ENCODE measurements around the gene SCLY.

The SCLY gene

GRCh38 chr2:238103465-238104225 lies 42.8 kb downstream of the SCLY start:
- H3K27ac ChIP-seq: no peak overlapping the region
- TF ChIP-seq ZFX (IDR thresholded peaks at IDR 0.05; ENCODE audit: borderline replicate concordance) (no peak), CTCF (IDR thresholded peaks at IDR 0.05) (no peak)

- H3K27ac ChIP-seq: no peak overlapping the region
- TF ChIP-seq ZFX (IDR thresholded peaks at IDR 0.05; ENCODE audit: borderline replicate concordance): no peak
- no peak for TF ChIP-seq CTCF (IDR thresholded peaks at IDR 0.05)
Observed at GRCh38 chr2:238104226-238104690, 43.5 kb downstream of the SCLY start.

DNA sequence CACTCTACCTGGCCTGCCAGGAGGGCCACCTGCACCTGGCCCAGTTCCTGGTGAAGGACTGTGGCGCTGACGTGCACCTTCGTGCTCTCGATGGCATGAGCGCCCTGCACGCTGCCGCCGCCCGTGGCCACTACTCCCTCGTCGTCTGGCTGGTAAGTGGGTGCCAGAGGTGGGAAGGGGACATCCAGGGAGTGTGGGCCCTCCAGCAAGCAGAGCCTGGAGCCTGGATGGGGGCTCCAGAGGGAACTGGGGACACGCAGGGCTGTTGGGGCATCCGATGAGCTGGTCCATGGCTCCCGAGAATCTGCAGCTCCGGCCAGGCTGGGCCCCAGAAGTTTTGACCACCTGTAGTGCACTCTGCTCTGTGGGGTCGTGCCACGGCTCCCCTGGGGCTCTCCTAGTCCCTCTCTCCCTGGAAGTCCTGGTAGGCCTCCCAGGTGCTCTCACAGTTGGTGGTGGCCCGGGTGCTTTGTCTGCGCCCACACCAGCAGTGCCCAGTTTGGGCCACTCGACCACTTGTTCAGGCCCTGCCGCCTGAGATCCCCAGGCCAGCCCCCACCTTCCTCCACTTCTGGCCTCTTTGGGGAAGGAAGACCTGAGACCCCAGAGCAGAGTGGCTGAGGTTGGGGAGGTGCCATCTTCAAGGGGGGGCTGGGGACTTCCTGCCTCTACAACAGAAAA lies 44.0 kb downstream of the SCLY start:
- TF ChIP-seq CTCF (IDR thresholded peaks at IDR 0.05) (no peak), ZFX (IDR thresholded peaks at IDR 0.05; ENCODE audit: borderline replicate concordance) (no peak)
- no peak overlapping the region for H3K27ac ChIP-seq

DNA sequence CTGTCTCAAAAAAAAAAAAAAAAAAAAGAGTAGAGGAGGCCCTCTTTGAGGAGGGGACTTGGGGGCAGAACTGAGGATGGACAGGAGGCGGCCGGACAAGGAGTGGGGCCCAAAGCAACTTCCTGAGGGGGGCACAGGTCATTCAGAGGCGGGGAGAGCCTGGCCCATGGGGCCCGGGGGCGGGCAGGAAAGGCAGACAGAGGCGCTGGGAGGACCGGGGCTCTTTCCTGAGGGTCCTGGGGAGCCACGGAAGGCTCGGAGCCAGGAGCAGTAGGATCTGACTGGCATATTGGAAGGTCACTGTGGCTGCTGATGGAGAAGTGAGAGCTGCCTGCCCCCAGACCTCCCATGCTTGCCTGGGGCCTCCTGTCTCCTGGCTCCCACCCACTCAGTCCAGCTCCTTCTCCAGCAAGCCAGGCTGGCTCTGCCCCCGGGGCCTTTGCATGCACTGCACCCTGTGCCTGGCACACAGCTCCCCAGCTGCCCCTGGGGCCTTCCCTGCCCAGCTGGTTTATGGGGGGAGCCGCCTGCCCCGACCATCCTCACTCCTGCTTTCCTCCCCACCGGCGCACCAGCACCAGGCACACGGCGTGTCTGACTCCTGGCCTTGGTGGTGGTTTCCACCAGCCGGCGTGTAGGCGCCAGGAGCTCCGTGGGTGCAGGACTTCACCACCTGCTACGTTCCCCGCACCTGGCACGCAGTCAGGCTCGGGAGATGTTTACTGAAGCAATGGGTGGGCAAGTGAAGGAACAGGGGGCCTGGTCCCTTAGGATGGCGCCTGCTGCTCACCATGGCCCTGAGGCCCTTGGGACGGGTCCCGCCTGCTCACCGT lies 44.9 kb downstream of the SCLY start:
- H3K27ac ChIP-seq: no peak overlapping the region
- TF ChIP-seq ZFX (IDR thresholded peaks at IDR 0.05; ENCODE audit: borderline replicate concordance) (no peak), CTCF (IDR thresholded peaks at IDR 0.05) (no peak)

- TF ChIP-seq ZFX (IDR thresholded peaks at IDR 0.05; ENCODE audit: borderline replicate concordance) (no peak), CTCF (IDR thresholded peaks at IDR 0.05) (no peak)
- no peak overlapping the region for H3K27ac ChIP-seq
Observed at GRCh38 chr2:238106339-238106697, 45.5 kb downstream of the SCLY start.

- H3K27ac ChIP-seq: peak overlapping the region; percentile 29; the same call in 1 of the 2 replicates
- TF ChIP-seq CTCF (IDR thresholded peaks at IDR 0.05) (peak; percentile 83), ZFX (IDR thresholded peaks at IDR 0.05; ENCODE audit: borderline replicate concordance) (no peak)
Observed at GRCh38 chr2:238106698-238107524, 46.1 kb downstream of the SCLY start.
